ENCODE results near the gene SEMA6B.

SEMA6B gene

GRCh38 chr19:4600082-4600481 is 40.6 kb upstream of the SEMA6B start:
- H3K36me3 ChIP-seq (ENCODE audit: control insufficient read depth in 2 of 2, insufficient read depth in 1 of 2, low read length in 2 of 2): no peaks in the 10 kb centered on the region
- no peaks in the 10 kb centered on the region for H3K9me3 ChIP-seq (ENCODE audit: control insufficient read depth, insufficient read depth, low read depth, low read length)
- H3K27ac ChIP-seq (ENCODE audit: extremely low read depth, low read depth, low read length): no peak overlapping the region
- H3K4me1 ChIP-seq (ENCODE audit: control insufficient read depth, insufficient read depth, low read length): 0 out of 2 replicates have a peak, but pooled peaks cover 3% of the 10 kb centered on the region
- ChIA-PET CTCF (interaction anchor here (0.6 to 1.4 kb wide), 2 partner anchors 23 to 32 kb away, joined by 3 to 6 read pairs; no protein-coding TSS in a partner anchor), POLR2A (no interaction called here)
- no peak for TF ChIP-seq YY2 (tag by site-specific recombination; IDR thresholded peaks at IDR 0.05)
- no peak for TF ChIP-seq ZNF350 (tag by site-specific recombination; IDR thresholded peaks at IDR 0.05)
- no peak for TF ChIP-seq REST (tag by site-specific recombination; IDR thresholded peaks at IDR 0.05)
- no peak for TF ChIP-seq ZEB2 (tag by site-specific recombination; IDR thresholded peaks at IDR 0.05)
- no peak for TF ChIP-seq MEIS1 (CRISPR knock-in tag; IDR thresholded peaks at IDR 0.05; ENCODE audit: borderline replicate concordance)
- TF ChIP-seq ZBTB20 (tag by site-specific recombination; IDR thresholded peaks at IDR 0.05): no peak
- TF ChIP-seq YY1 (tag by site-specific recombination; IDR thresholded peaks at IDR 0.05): no peak
- no peak for TF ChIP-seq ZNF560 (tag by site-specific recombination; IDR thresholded peaks at IDR 0.05; ENCODE audit: borderline replicate concordance)
- no peak for TF ChIP-seq ZNF211 (tag by site-specific recombination; IDR thresholded peaks at IDR 0.05; ENCODE audit: low read depth)
- TF ChIP-seq ZNF175 (tag by site-specific recombination; IDR thresholded peaks at IDR 0.05): no peak
- TF ChIP-seq ZSCAN23 (tag by site-specific recombination; IDR thresholded peaks at IDR 0.05): no peak
- TF ChIP-seq ZNF513 (tag by site-specific recombination; IDR thresholded peaks at IDR 0.05): no peak
- no peak for TF ChIP-seq ZNF404 (tag by site-specific recombination; IDR thresholded peaks at IDR 0.05)
- no peak overlapping the region for H3K4me3 ChIP-seq (ENCODE audit: low read depth, low read length)

GRCh38 chr19:4598712-4599111 is 39.2 kb upstream of the SEMA6B start:
- Histone ChIP-seq H3K9me3 (ENCODE audit: control insufficient read depth, insufficient read depth, low read depth, low read length) (no peaks in the 10 kb centered on the region), H3K27ac (ENCODE audit: extremely low read depth, low read depth, low read length) (no peak overlapping the region), H3K4me3 (ENCODE audit: low read depth, low read length) (no peak overlapping the region), H3K36me3 (ENCODE audit: control insufficient read depth in 2 of 2, insufficient read depth in 1 of 2, low read length in 2 of 2) (no peaks in the 10 kb centered on the region), H3K4me1 (ENCODE audit: control insufficient read depth, insufficient read depth, low read length) (0 out of 2 replicates have a peak, but pooled peaks cover 3% of the 10 kb centered on the region)
- ChIA-PET POLR2A (interaction anchor here (1.2 kb wide), 1 partner anchor 35 kb away, joined by 3 read pairs; no protein-coding TSS in a partner anchor), CTCF (interaction anchor here (0.6 kb wide), 1 partner anchor 246 kb away, joined by 4 read pairs; no protein-coding TSS in a partner anchor)
- peak; percentile 1 for TF ChIP-seq ZBTB26 (tag by site-specific recombination; optimal IDR thresholded peaks at IDR 0.05)
- no peak for TF ChIP-seq SCRT1 (tag by site-specific recombination; IDR thresholded peaks at IDR 0.05; ENCODE audit: borderline replicate concordance)

Measured in HEK293 (cell line).